ENCODE data around the gene RIPOR1. TPM values are rescaled to one million over a fixed set of nuclear protein-coding genes. Genes with fewer than 3 reads are reported as not detected.

Gene RIPOR1
- total and polyA plus RNA-seq, 2 experiments from 2014 or later, result 7.6 to 22.4 TPM

DNA sequence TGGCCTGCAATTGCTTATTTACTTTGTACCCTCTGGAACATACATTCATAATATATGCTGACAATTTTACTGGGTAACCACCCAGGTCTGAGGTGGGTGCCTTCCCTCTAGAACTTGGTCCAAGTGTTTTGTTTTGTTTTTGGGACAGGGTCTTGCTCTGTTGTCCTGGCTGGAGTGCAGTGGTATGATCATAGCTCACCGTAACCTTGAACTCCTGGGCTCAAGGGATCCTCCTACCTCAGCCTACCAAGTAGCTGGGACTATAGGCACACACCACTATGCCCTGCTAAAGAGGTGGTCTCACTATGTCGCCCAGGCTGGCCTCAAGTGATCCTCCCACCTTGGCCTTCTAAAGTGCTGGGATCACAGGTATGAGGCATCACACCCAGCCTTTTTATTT, 22.5 kb downstream of the RIPOR1 start:
- DNase-seq (ENCODE audit: low spot score) (no peak), ATAC-seq (no peak)
- Histone ChIP-seq H3F3A (replicated peaks; ENCODE audit: low read depth) (peaks cover 3% of the 10 kb centered on the region; the same call in 1 of the 2 replicates), H2AFZ (no peak overlapping the region), H3K4me2 (no peak overlapping the region), H3K4me1 (ENCODE audit: insufficient read depth) (no peaks in the 10 kb centered on the region; the same call in 1 of the 2 replicates), H3K4me3 (no peak overlapping the region), H3K27ac (ENCODE audit: low read depth) (no peak overlapping the region), H3K27me3 (ENCODE audit: insufficient read depth) (no peaks in the 10 kb centered on the region), H3K36me3 (ENCODE audit: insufficient read depth) (no peaks in the 10 kb centered on the region), H3K9me2 (ENCODE audit: insufficient read depth) (no peaks in the 10 kb centered on the region), H3K79me2 (replicated peaks; ENCODE audit: insufficient read depth) (peaks cover 4% of the 10 kb centered on the region; the same call in 1 of the 2 replicates), H4K20me1 (replicated peaks; ENCODE audit: insufficient read depth) (peaks cover 13% of the 10 kb centered on the region)
- H3K36me3 Mint-ChIP-seq (ENCODE audit: low read depth), result no peaks in the 10 kb centered on the region; the same call in 2 of the 3 replicates
- H3K9me3 Mint-ChIP-seq, result no peaks in the 10 kb centered on the region
- no peak for TF ChIP-seq ZNF114 (CRISPR knock-in tag; IDR thresholded peaks at IDR 0.05)
- TF ChIP-seq, protein P1, sequence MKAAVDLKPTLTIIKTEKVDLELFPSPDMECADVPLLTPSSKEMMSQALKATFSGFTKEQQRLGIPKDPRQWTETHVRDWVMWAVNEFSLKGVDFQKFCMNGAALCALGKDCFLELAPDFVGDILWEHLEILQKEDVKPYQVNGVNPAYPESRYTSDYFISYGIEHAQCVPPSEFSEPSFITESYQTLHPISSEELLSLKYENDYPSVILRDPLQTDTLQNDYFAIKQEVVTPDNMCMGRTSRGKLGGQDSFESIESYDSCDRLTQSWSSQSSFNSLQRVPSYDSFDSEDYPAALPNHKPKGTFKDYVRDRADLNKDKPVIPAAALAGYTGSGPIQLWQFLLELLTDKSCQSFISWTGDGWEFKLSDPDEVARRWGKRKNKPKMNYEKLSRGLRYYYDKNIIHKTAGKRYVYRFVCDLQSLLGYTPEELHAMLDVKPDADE (IDR thresholded peaks at IDR 0.05), result no peak
- TF ChIP-seq, protein P2, sequence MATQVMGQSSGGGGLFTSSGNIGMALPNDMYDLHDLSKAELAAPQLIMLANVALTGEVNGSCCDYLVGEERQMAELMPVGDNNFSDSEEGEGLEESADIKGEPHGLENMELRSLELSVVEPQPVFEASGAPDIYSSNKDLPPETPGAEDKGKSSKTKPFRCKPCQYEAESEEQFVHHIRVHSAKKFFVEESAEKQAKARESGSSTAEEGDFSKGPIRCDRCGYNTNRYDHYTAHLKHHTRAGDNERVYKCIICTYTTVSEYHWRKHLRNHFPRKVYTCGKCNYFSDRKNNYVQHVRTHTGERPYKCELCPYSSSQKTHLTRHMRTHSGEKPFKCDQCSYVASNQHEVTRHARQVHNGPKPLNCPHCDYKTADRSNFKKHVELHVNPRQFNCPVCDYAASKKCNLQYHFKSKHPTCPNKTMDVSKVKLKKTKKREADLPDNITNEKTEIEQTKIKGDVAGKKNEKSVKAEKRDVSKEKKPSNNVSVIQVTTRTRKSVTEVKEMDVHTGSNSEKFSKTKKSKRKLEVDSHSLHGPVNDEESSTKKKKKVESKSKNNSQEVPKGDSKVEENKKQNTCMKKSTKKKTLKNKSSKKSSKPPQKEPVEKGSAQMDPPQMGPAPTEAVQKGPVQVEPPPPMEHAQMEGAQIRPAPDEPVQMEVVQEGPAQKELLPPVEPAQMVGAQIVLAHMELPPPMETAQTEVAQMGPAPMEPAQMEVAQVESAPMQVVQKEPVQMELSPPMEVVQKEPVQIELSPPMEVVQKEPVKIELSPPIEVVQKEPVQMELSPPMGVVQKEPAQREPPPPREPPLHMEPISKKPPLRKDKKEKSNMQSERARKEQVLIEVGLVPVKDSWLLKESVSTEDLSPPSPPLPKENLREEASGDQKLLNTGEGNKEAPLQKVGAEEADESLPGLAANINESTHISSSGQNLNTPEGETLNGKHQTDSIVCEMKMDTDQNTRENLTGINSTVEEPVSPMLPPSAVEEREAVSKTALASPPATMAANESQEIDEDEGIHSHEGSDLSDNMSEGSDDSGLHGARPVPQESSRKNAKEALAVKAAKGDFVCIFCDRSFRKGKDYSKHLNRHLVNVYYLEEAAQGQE (IDR thresholded peaks at IDR 0.05; ENCODE audit: unreplicated experiment), result no peak
- TF ChIP-seq JUNB (IDR thresholded peaks at IDR 0.05; ENCODE audit: unreplicated experiment), result no peak
- no peak for TF ChIP-seq POLR2AphosphoS5 (IDR thresholded peaks at IDR 0.05; ENCODE audit: low read depth)
- TF ChIP-seq EZH2 (IDR thresholded peaks at IDR 0.05; ENCODE audit: low read depth, unreplicated experiment), result no peak
- TF ChIP-seq EZH2phosphoT487 (IDR thresholded peaks at IDR 0.05; ENCODE audit: unreplicated experiment), result no peak
- TF ChIP-seq CREB1 (CRISPR knock-in tag; IDR thresholded peaks at IDR 0.05; ENCODE audit: low read depth), result no peak
- no peak for TF ChIP-seq ZNF462 (CRISPR knock-in tag; IDR thresholded peaks at IDR 0.05)
- no peak for TF ChIP-seq NANOG (IDR thresholded peaks at IDR 0.05; ENCODE audit: borderline replicate concordance)
- no peak for TF ChIP-seq STAT1 (IDR thresholded peaks at IDR 0.05; ENCODE audit: unreplicated experiment)
- no peak for TF ChIP-seq ZNF331 (CRISPR knock-in tag; IDR thresholded peaks at IDR 0.05; ENCODE audit: low read depth)
- TF ChIP-seq CTCF (conservative IDR thresholded peaks at IDR 0.05; ENCODE audit: low read depth in 2 of 2), result no peak
- H3K4me1 Mint-ChIP-seq, result peaks cover 23% of the 10 kb centered on the region
- H3K4me3 Mint-ChIP-seq, result no peak overlapping the region
- H3K27ac Mint-ChIP-seq, result no peak overlapping the region
- peaks cover 19% of the 10 kb centered on the region for H3K27me3 Mint-ChIP-seq (ENCODE audit: insufficient read depth, low read depth, poor library complexity)

Measured in GM23338 (cell line).